ENCODE measurements around the gene ARF6.

The ARF6 gene

GRCh38 chr14:49920935-49921334, 28.1 kb downstream of the ARF6 start:
- TF ChIP-seq GATA3 (IDR thresholded peaks at IDR 0.05; ENCODE audit: low read depth, low read length) (no peak), GATA2 (IDR thresholded peaks at IDR 0.05; ENCODE audit: low read depth, low read length) (no peak)

DNA sequence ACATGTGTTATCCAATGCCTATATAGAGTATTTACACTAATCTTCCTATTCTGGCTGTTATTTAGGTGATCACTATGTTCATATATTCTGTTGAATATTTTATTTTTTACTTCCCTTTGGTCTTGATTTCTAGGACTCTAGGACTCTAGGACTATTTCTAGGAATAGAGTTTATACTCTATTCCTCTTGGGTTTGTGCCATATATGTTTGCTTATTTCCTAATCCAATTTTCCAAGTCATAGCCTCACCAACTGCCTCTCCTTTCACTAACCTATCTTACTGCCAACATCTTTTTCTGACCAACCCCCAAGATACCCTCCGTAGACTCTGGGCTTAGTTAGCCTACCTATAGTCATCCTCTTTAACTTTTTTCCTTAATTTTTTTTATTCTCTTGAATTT, 28.5 kb downstream of the ARF6 start:
- TF ChIP-seq GATA3 (IDR thresholded peaks at IDR 0.05; ENCODE audit: low read depth, low read length) (no peak), GATA2 (IDR thresholded peaks at IDR 0.05; ENCODE audit: low read depth, low read length) (no peak)

DNA sequence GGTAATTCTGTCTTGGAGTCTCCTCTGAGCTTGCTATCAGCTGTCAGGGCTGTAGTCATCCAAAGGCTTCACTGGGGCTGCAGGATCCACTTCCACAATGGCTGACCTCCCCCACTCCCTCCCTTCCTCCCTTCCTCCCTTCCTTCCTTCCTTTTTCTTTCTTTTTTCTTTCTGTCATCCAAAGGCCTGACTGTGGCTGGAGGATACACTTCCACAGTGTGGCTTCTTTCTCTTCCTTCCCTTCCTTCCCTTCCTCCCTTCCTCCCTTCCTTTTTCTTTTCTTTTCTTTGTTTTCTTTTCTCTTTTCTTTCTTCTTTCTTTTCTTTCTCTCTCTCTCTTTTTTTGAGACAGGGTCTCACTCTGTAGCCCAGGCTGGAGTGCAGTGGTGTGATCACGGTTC, 30.6 kb downstream of the ARF6 start:
- TF ChIP-seq GATA2 (IDR thresholded peaks at IDR 0.05; ENCODE audit: low read depth, low read length) (no peak), GATA3 (IDR thresholded peaks at IDR 0.05; ENCODE audit: low read depth, low read length) (no peak)

DNA sequence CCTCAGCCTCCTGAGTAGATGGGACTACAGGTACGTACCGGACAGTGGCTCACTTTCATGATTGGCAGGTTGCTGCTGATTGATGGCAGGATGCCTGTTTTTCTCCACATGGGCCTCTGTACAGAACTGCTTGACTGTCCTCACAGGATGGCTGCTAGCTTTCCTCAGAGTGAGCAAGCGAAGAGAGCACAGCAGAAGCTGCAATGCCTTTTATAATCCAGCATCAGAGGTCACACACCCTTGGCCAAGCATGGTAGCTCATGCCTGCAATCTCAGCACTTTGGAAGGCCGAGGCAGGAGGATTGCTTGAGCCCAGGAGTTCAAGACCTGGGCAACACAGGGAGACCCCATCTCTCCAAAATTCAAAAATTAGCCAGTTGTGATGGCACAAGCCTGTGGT, 31.0 kb downstream of the ARF6 start:
- TF ChIP-seq GATA2 (IDR thresholded peaks at IDR 0.05; ENCODE audit: low read depth, low read length) = no peak
- no peak for TF ChIP-seq GATA3 (IDR thresholded peaks at IDR 0.05; ENCODE audit: low read depth, low read length)

DNA sequence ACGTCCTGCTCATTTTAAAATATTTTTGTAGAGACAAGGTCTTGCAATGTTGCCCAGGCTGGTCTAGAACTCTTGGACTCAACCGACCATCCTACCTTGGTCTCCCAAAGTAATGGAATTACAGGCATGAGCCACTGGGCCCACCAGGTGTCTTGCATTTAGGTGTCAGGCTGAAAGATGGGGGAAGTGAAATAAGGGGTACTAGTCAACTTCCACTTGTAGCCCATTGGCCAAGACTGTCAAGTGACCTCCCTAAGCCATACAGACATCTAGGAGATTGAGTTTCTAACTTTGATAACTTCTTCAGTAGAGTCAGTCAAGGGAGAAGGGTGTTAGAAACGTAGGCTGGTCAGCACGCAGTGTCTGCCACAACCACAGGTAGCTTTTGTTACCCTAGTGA, 32.0 kb downstream of the ARF6 start:
- TF ChIP-seq GATA2 (IDR thresholded peaks at IDR 0.05; ENCODE audit: low read depth, low read length) = no peak
- TF ChIP-seq GATA3 (IDR thresholded peaks at IDR 0.05; ENCODE audit: low read depth, low read length) = no peak

- TF ChIP-seq GATA3 (IDR thresholded peaks at IDR 0.05; ENCODE audit: low read depth, low read length) (no peak), GATA2 (IDR thresholded peaks at IDR 0.05; ENCODE audit: low read depth, low read length) (no peak)
Measured at GRCh38 chr14:49926803-49927202, 33.9 kb downstream of the ARF6 start.

DNA sequence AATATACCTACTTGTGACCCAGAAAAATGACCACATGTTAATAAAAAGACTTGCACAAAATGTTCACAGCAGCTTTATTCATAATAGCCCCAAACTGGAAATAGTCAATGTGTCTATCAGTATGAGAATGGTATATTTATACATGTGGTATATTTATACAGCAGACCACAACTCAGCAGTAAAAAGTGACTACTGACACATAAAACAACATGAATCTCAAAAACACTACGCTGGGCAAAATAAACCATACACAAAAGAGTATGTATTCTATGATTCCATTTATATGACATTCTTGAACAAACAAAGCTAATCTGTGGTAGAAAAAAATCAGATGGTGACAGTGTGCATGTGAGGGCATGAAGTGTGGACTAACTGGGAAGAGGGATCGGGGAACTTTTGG, 35.1 kb downstream of the ARF6 start:
- TF ChIP-seq GATA2 (IDR thresholded peaks at IDR 0.05; ENCODE audit: low read depth, low read length) (no peak), GATA3 (IDR thresholded peaks at IDR 0.05; ENCODE audit: low read depth, low read length) (no peak)

DNA sequence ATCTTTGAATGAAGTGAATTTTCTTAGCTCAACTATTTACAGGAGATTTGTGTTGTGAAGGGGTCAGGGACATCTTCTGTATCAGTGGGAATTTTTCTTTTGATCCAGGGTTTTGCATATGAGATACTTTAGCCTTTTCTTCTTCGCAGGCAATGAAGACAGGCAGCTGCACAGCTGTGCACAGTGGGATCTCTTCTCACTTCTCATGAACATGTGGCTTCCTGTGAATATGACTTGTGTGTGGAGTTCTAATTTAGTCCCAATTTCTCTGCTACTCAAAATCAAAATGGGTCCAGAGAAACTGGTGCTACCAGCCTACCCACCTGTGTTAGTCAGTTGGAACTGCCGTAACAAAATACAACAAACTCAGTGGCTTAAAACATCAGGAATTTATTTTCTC, 37.8 kb downstream of the ARF6 start:
- TF ChIP-seq GATA2 (IDR thresholded peaks at IDR 0.05; ENCODE audit: low read depth, low read length) (no peak), GATA3 (IDR thresholded peaks at IDR 0.05; ENCODE audit: low read depth, low read length) (no peak)

DNA sequence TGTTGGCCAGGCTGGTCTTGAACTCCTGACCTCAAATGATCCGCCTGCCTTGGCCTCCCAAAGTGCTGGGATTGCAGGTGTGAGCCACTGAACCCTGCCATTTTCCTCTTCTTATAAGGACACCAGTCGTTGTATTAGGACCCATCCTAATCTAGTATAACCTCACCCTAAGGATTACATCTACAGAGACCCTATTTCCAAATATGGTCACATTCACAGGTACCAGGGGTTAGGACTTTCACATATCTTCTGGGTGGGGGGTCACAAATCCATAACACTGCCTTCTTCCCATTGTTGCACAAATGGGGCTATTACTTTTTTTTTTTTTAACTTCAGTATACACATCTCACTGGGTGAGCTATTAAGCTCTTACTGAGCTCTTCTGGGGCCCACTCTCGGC, 38.6 kb downstream of the ARF6 start:
- TF ChIP-seq GATA2 (IDR thresholded peaks at IDR 0.05; ENCODE audit: low read depth, low read length) = no peak
- no peak for TF ChIP-seq GATA3 (IDR thresholded peaks at IDR 0.05; ENCODE audit: low read depth, low read length)

DNA sequence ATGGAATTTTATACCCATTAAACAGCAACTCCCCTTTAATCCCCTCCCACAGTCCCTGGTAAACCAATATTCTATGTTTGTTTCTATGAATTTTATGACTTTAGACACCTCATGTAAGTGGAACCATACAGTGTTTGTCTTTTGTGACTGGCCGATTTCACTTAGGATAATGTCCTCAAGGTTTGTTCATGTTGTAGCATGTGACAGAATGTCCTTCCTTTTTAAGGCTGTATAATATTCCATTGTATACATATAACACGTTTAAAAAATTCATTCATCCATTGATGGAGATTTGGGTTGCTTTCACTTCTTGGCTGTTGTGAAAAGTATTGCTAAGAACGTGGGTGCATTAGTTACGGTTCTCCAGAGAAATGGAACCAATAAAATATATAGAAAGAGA, 40.2 kb downstream of the ARF6 start:
- TF ChIP-seq GATA2 (IDR thresholded peaks at IDR 0.05; ENCODE audit: low read depth, low read length) (no peak), GATA3 (IDR thresholded peaks at IDR 0.05; ENCODE audit: low read depth, low read length) (no peak)

DNA sequence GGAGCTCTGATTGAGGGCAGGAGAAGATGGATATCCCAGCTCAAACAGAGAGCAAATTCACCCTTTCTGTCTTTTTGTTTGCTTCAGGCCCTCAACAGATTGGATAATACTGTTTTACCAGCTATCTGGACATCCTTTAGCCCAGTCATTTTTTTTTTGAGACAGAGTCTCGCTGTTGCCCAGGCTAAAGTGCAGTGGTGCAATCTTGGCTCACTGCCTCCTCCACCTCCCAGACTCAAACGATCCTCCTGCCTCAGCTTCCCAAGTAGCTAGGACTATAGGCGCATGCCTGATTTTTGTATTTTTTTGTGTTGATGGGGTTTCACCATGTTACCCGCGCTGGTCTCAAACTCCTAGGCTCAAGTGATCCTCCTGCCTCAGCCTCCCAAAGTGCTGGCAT, 40.8 kb downstream of the ARF6 start:
- TF ChIP-seq GATA2 (IDR thresholded peaks at IDR 0.05; ENCODE audit: low read depth, low read length) (no peak), GATA3 (IDR thresholded peaks at IDR 0.05; ENCODE audit: low read depth, low read length) (no peak)

DNA sequence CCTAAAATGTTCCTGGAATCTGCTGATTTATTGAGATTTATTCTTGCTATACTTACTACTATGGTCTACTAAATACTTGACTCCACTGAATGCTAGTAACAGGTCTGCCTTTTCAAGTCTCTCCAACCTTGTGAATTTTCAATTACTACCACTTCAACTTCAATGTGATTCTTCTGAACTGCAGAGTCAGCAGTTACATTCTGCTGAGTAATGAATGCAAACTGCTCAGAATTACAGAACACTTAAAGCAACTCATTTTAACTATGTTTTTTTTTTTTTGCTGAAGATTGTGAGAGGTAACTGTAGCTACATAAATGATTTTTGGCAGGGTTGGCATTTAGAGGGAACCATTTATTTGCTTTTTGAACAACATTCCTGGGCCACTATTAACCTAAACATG, 41.8 kb downstream of the ARF6 start:
- TF ChIP-seq GATA3 (IDR thresholded peaks at IDR 0.05; ENCODE audit: low read depth, low read length) = no peak
- TF ChIP-seq GATA2 (IDR thresholded peaks at IDR 0.05; ENCODE audit: low read depth, low read length) = no peak

GRCh38 chr14:49935526-49935925, 42.6 kb downstream of the ARF6 start:
- TF ChIP-seq GATA3 (IDR thresholded peaks at IDR 0.05; ENCODE audit: low read depth, low read length) (no peak), GATA2 (IDR thresholded peaks at IDR 0.05; ENCODE audit: low read depth, low read length) (no peak)

- TF ChIP-seq GATA3 (IDR thresholded peaks at IDR 0.05; ENCODE audit: low read depth, low read length) (no peak), GATA2 (IDR thresholded peaks at IDR 0.05; ENCODE audit: low read depth, low read length) (no peak)
Measured at GRCh38 chr14:49939884-49940510, 47.1 kb downstream of the ARF6 start.

- TF ChIP-seq GATA3 (IDR thresholded peaks at IDR 0.05; ENCODE audit: low read depth, low read length) = no peak
- no peak for TF ChIP-seq GATA2 (IDR thresholded peaks at IDR 0.05; ENCODE audit: low read depth, low read length)
Measured at GRCh38 chr14:49940808-49941421, 48.0 kb downstream of the ARF6 start.

DNA sequence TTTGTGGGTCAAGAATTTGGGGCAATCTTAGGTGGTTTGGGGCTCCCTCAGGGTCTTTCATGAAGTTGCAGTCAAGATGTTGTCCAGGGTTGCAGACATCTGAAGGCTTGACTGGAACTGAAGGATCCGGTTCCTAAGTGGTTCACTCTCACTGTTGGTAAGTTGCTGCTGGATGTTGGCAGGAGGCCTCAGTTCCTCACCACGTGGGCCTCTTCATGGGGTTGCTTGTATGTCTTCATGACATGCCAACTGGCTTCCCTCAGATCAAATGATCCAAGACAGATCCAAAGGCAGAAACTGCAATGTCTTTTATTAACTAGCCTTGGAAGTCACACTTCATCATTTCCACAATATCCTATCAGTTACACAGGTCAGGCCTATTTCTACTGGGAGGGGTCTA, 49.2 kb downstream of the ARF6 start:
- TF ChIP-seq GATA2 (IDR thresholded peaks at IDR 0.05; ENCODE audit: low read depth, low read length) (no peak), GATA3 (IDR thresholded peaks at IDR 0.05; ENCODE audit: low read depth, low read length) (no peak)
